WERI-Rb-1 (cell line): ENCODE measurements around the gene ASB1.

ENCODE experiments used
- DNase-seq: peaks from one replicate; pipeline ENCODE4 v3.0.0-alpha.2; 2020
- H3K27ac ChIP-seq: fragments of 250-450 bp; sonication (Bioruptor Pico); 2 replicates; pipeline ENCODE4 v1.5.1; 2020; ENCODE audit warnings: mild to moderate bottlenecking, moderate library complexity
- H3K27me3 ChIP-seq: fragments of 250-450 bp; sonication (Bioruptor Pico); 2 replicates; pipeline ENCODE4 v1.5.1; 2021; ENCODE audit warnings: mild to moderate bottlenecking, low read depth, moderate library complexity; ENCODE audit not compliant: insufficient read depth, severe bottlenecking
- H3K36me3 ChIP-seq: fragments of 250-450 bp; sonication (Bioruptor Pico); 2 replicates; pipeline ENCODE4 v1.5.1; 2020; ENCODE audit warnings: mild to moderate bottlenecking, moderate library complexity
- H3K4me3 ChIP-seq: 2 replicates; pipeline ENCODE4 v1.5.1; 2011; ENCODE audit warnings: low read depth, mild to moderate bottlenecking, control low read depth, low read length
- H3K9me3 ChIP-seq: fragments of 250-450 bp; sonication (Bioruptor Pico); 2 replicates; pipeline ENCODE4 v1.5.1; 2021; ENCODE audit warnings: mild to moderate bottlenecking, moderate library complexity; ENCODE audit not compliant: severe bottlenecking
- TF ChIP-seq, protein P1 (sequence below): IDR thresholded peaks from 2 replicates; pipeline ENCODE4 v1.5.1; 2011; ENCODE audit warnings: low read depth, mild to moderate bottlenecking, control low read depth, inconsistent platforms, low read length

Gene ASB1

GRCh38 chr2:238420442-238420841, 6.3 kb upstream of the ASB1 start:
- Histone ChIP-seq H3K9me3 (no peaks in the 10 kb centered on the region), H3K27me3 (no peaks in the 10 kb centered on the region), H3K4me3 (no peak overlapping the region), H3K36me3 (no peaks in the 10 kb centered on the region), H3K27ac (no peak overlapping the region)
- TF ChIP-seq, protein P1, sequence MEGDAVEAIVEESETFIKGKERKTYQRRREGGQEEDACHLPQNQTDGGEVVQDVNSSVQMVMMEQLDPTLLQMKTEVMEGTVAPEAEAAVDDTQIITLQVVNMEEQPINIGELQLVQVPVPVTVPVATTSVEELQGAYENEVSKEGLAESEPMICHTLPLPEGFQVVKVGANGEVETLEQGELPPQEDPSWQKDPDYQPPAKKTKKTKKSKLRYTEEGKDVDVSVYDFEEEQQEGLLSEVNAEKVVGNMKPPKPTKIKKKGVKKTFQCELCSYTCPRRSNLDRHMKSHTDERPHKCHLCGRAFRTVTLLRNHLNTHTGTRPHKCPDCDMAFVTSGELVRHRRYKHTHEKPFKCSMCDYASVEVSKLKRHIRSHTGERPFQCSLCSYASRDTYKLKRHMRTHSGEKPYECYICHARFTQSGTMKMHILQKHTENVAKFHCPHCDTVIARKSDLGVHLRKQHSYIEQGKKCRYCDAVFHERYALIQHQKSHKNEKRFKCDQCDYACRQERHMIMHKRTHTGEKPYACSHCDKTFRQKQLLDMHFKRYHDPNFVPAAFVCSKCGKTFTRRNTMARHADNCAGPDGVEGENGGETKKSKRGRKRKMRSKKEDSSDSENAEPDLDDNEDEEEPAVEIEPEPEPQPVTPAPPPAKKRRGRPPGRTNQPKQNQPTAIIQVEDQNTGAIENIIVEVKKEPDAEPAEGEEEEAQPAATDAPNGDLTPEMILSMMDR = no peak
- DNase-seq = no peak

GRCh38 chr2:238420878-238421694, 5.6 kb upstream of the ASB1 start:
- no peak overlapping the region for H3K4me3 ChIP-seq
- H3K27me3 ChIP-seq = no peaks in the 10 kb centered on the region
- no peak for DNase-seq
- no peak overlapping the region for H3K27ac ChIP-seq
- TF ChIP-seq, protein P1 = no peak
- H3K36me3 ChIP-seq = no peaks in the 10 kb centered on the region
- no peaks in the 10 kb centered on the region for H3K9me3 ChIP-seq

- Histone ChIP-seq H3K27ac (no peak overlapping the region), H3K27me3 (no peaks in the 10 kb centered on the region), H3K4me3 (no peak overlapping the region), H3K9me3 (no peaks in the 10 kb centered on the region), H3K36me3 (no peaks in the 10 kb centered on the region)
- DNase-seq = no peak
- TF ChIP-seq, protein P1 = no peak
These were observed 5.1 kb upstream of the ASB1 start for GRCh38 chr2:238421695-238422035.

GRCh38 chr2:238422285-238422684, 4.4 kb upstream of the ASB1 start:
- H3K27ac ChIP-seq = no peak overlapping the region
- no peak for DNase-seq
- no peaks in the 10 kb centered on the region for H3K36me3 ChIP-seq
- no peaks in the 10 kb centered on the region for H3K9me3 ChIP-seq
- TF ChIP-seq, protein P1 = no peak
- H3K27me3 ChIP-seq = no peaks in the 10 kb centered on the region
- no peak overlapping the region for H3K4me3 ChIP-seq

DNA sequence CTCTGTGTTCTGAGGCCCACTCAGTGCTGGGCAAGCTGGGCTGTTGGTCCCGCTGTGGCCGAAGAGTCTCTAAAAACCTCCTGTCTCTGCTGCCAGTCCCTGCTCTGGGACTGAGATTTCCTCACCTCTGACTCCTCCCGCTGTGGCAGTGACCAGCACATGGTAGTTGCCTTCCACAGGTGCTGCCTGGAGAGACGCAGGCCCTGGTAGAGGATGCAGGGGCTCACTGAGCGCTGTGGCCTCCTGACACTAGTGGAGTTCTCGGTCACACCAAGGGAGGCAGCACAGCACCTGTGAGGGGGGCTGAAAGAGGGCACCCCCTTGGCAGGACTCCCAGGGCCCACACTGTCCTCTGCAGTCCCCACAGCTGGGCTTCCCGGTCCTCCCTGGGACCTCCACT, 3.8 kb upstream of the ASB1 start:
- DNase-seq = no peak
- Histone ChIP-seq H3K36me3 (no peaks in the 10 kb centered on the region), H3K4me3 (no peak overlapping the region), H3K27me3 (no peaks in the 10 kb centered on the region), H3K9me3 (no peaks in the 10 kb centered on the region), H3K27ac (no peak overlapping the region)
- TF ChIP-seq, protein P1 = no peak
